Measurements from ENCODE around the gene LMNB1.
"Not testable (repeated sequence)": the region's sequence is repeated elsewhere in the genome, so short reads cannot be mapped to it uniquely, and the experiment has no call there.

The LMNB1 gene

GRCh38 chr5:126826619-126827215, 49.8 kb downstream of the LMNB1 start:
- no peak for DNase-seq (ENCODE audit: low read depth in 2 of 2)

- DNase-seq (ENCODE audit: low read depth in 2 of 2) = no peak
Observed at GRCh38 chr5:126829098-126829497, 52.2 kb downstream of the LMNB1 start.

GRCh38 chr5:126830061-126830460, 53.1 kb downstream of the LMNB1 start:
- no peak for DNase-seq (ENCODE audit: low read depth in 2 of 2)

GRCh38 chr5:126831156-126831555, 54.2 kb downstream of the LMNB1 start:
- DNase-seq (ENCODE audit: low read depth in 2 of 2) = no peak

- no peak for DNase-seq (ENCODE audit: low read depth in 2 of 2)
Observed at GRCh38 chr5:126836778-126837177, 59.8 kb downstream of the LMNB1 start.

- DNase-seq (ENCODE audit: low read depth in 2 of 2) = no peak
Observed at GRCh38 chr5:126837242-126837641, 60.3 kb downstream of the LMNB1 start.

GRCh38 chr5:126837906-126838539, 61.1 kb downstream of the LMNB1 start:
- no peak for DNase-seq (ENCODE audit: low read depth in 2 of 2)

- not testable (repeated sequence) for DNase-seq (ENCODE audit: low read depth in 2 of 2)
Observed at GRCh38 chr5:126839407-126839806, 62.5 kb downstream of the LMNB1 start.

GRCh38 chr5:126843375-126843774, 66.4 kb downstream of the LMNB1 start:
- DNase-seq (ENCODE audit: low read depth in 2 of 2) = not testable (repeated sequence)

GRCh38 chr5:126845470-126846070, 68.6 kb downstream of the LMNB1 start:
- DNase-seq (ENCODE audit: low read depth in 2 of 2) = not testable (repeated sequence)

GRCh38 chr5:126846344-126846743, 69.4 kb downstream of the LMNB1 start:
- DNase-seq (ENCODE audit: low read depth in 2 of 2) = no peak

GRCh38 chr5:126846744-126847455, 70.0 kb downstream of the LMNB1 start:
- no peak for DNase-seq (ENCODE audit: low read depth in 2 of 2)

- no peak for DNase-seq (ENCODE audit: low read depth in 2 of 2)
Observed at GRCh38 chr5:126847456-126847820, 70.5 kb downstream of the LMNB1 start.

- DNase-seq (ENCODE audit: low read depth in 2 of 2) = no peak
Observed at GRCh38 chr5:126847826-126848251, 70.9 kb downstream of the LMNB1 start.

- DNase-seq (ENCODE audit: low read depth in 2 of 2) = no peak
Observed at GRCh38 chr5:126848253-126848652, 71.3 kb downstream of the LMNB1 start.

GRCh38 chr5:126849101-126849678, 72.3 kb downstream of the LMNB1 start:
- DNase-seq (ENCODE audit: low read depth in 2 of 2) = no peak

- no peak for DNase-seq (ENCODE audit: low read depth in 2 of 2)
Observed at GRCh38 chr5:126851501-126852011, 74.6 kb downstream of the LMNB1 start.

- no peak for DNase-seq (ENCODE audit: low read depth in 2 of 2)
Observed at GRCh38 chr5:126852091-126852571, 75.2 kb downstream of the LMNB1 start.

GRCh38 chr5:126852841-126853271, 75.9 kb downstream of the LMNB1 start:
- DNase-seq (ENCODE audit: low read depth in 2 of 2) = no peak

- DNase-seq (ENCODE audit: low read depth in 2 of 2) = peak in 1 of 2 donors; percentile 8
Observed at GRCh38 chr5:126853541-126854307, 76.8 kb downstream of the LMNB1 start.

- DNase-seq (ENCODE audit: low read depth in 2 of 2) = no peak
Observed at GRCh38 chr5:126854526-126855110, 77.7 kb downstream of the LMNB1 start.

Data from activated CD8-positive, alpha-beta memory T cell treated with anti-CD3 and anti-CD28 coated beads for 4 hours (primary cell).